Glutamatergic neuron (in vitro differentiated cells): ENCODE measurements around the gene CYP27B1. TPM values are rescaled to one million over a fixed set of nuclear protein-coding genes. Genes with fewer than 3 reads are reported as not detected.

Experiments
- DNase-seq: peaks from one replicate; pipeline ENCODE4 v3.0.0; 2022
- H3K27ac Mint-ChIP-seq: one replicate; pipeline ENCODE4 v1.8.0; 2020; ENCODE audit warnings: mild to moderate bottlenecking, mixed read lengths, inconsistent platforms; ENCODE audit not compliant: unreplicated experiment
- H3K27me3 Mint-ChIP-seq: one replicate; pipeline ENCODE4 v1.8.0; 2020; ENCODE audit warnings: mild to moderate bottlenecking, moderate library complexity, mixed read lengths, inconsistent platforms; ENCODE audit not compliant: unreplicated experiment
- H3K36me3 Mint-ChIP-seq: one replicate; pipeline ENCODE4 v1.8.0; 2020; ENCODE audit warnings: mild to moderate bottlenecking, mixed read lengths, inconsistent platforms; ENCODE audit not compliant: unreplicated experiment
- H3K4me1 Mint-ChIP-seq: one replicate; pipeline ENCODE4 v1.8.0; 2020; ENCODE audit warnings: mild to moderate bottlenecking, low read depth, mixed read lengths, inconsistent platforms; ENCODE audit not compliant: unreplicated experiment
- H3K4me3 Mint-ChIP-seq: one replicate; pipeline ENCODE4 v1.8.0; 2020; ENCODE audit warnings: mild to moderate bottlenecking, mixed read lengths, inconsistent platforms; ENCODE audit not compliant: unreplicated experiment
- H3K9me3 Mint-ChIP-seq: one replicate; pipeline ENCODE4 v1.8.0; 2020; ENCODE audit warnings: mild to moderate bottlenecking, moderate library complexity, mixed read lengths, inconsistent platforms; ENCODE audit not compliant: unreplicated experiment
- total RNA-seq: library from RNA; stranded (reverse); fragmentation: NEBNext Ultra II Directional; extraction: Animal tissue kit (Norgen Biotek cat#: 25700); gene quantifications from one replicate; pipeline ENCODE4 v1.2.1, GENCODE V29; 2021; ENCODE audit not compliant: unreplicated experiment
- TF ChIP-seq, protein P1 (sequence below): fragments of 200-600 bp; sonication (generic); IDR thresholded peaks from one replicate; pipeline ENCODE4 v1.5.0; 2021; ENCODE audit not compliant: partially characterized antibody, unreplicated experiment

CYP27B1 gene
- total RNA-seq, 1 donor from 2014 or later: 1.7 TPM

DNA sequence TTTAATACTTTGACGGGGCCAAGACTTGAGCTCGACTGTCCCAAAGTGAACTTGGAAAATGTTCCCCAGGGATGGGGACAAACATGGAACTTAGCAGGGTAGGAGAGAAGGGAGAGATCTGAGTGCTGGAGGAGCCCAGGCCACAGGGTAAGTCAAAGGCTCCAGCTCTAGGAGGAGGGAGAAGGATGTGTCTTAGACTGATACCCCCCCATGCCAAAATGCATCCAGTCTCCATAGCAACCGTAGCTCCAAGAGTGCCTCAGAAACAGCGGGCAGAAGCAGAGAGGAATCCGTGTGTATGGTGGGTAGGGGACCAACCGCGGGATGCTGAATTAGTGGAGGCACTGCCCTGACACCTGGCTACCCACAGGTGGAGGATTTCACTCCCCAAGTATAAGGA lies 27.5 kb downstream of the CYP27B1 start:
- Mint-ChIP-seq H3K4me3 (peak overlapping the region; percentile 85), H3K27me3 (peaks cover 30% of the 10 kb centered on the region), H3K36me3 (peaks cover 9% of the 10 kb centered on the region), H3K4me1 (peaks cover 24% of the 10 kb centered on the region), H3K27ac (peak overlapping the region; percentile 38), H3K9me3 (peaks cover 12% of the 10 kb centered on the region)
- TF ChIP-seq, protein P1, sequence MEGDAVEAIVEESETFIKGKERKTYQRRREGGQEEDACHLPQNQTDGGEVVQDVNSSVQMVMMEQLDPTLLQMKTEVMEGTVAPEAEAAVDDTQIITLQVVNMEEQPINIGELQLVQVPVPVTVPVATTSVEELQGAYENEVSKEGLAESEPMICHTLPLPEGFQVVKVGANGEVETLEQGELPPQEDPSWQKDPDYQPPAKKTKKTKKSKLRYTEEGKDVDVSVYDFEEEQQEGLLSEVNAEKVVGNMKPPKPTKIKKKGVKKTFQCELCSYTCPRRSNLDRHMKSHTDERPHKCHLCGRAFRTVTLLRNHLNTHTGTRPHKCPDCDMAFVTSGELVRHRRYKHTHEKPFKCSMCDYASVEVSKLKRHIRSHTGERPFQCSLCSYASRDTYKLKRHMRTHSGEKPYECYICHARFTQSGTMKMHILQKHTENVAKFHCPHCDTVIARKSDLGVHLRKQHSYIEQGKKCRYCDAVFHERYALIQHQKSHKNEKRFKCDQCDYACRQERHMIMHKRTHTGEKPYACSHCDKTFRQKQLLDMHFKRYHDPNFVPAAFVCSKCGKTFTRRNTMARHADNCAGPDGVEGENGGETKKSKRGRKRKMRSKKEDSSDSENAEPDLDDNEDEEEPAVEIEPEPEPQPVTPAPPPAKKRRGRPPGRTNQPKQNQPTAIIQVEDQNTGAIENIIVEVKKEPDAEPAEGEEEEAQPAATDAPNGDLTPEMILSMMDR: no peak
- DNase-seq: no peak

DNA sequence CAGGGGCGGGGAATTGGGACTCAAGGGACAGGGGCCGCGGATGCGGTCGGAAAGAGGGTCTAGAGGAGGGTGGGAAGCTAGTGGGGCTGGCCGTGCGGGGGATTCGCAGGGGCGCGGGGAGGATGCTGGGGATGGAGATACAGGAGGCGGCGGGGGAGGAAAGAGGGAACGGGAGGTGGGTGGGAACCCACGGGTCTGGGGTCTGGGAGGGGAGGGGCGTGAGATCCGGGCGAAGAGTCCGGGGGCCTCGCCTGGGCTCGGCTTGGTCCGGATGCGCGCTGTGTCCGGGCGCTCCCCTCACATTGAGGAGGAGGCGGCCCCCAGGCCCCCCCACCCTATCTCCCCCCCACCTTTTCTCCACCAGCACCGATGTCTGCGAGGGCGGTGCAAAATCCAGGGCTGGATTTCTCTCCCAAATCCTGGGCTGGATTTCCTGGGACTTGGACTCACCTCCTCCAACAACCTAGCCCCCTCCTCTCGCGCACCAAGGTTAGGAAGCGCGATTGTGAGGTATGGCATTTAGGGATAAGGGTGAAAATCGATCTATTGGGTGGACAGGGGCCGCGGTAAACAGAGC lies 28.1 kb downstream of the CYP27B1 start, which contains the start of gene AGAP2:
Gene AGAP2 (minus strand): TSS at position 82 of the 577 bp plus-strand sequence. CDS start 496 bp downstream, outside the sequence.
- TF ChIP-seq, protein P1: no peak
- H3K4me1 Mint-ChIP-seq: peaks cover 25% of the 10 kb centered on the region
- peak within 1 kb of the TSS; percentile 85 for H3K4me3 Mint-ChIP-seq
- H3K27ac Mint-ChIP-seq: peak within 1 kb of the TSS; percentile 38
- H3K36me3 Mint-ChIP-seq: peaks cover 10% of the 10 kb centered on the region
- DNase-seq: peak; percentile 75
- peaks cover 29% of the 10 kb centered on the region for H3K27me3 Mint-ChIP-seq
- H3K9me3 Mint-ChIP-seq: peaks cover 11% of the 10 kb centered on the region

DNA sequence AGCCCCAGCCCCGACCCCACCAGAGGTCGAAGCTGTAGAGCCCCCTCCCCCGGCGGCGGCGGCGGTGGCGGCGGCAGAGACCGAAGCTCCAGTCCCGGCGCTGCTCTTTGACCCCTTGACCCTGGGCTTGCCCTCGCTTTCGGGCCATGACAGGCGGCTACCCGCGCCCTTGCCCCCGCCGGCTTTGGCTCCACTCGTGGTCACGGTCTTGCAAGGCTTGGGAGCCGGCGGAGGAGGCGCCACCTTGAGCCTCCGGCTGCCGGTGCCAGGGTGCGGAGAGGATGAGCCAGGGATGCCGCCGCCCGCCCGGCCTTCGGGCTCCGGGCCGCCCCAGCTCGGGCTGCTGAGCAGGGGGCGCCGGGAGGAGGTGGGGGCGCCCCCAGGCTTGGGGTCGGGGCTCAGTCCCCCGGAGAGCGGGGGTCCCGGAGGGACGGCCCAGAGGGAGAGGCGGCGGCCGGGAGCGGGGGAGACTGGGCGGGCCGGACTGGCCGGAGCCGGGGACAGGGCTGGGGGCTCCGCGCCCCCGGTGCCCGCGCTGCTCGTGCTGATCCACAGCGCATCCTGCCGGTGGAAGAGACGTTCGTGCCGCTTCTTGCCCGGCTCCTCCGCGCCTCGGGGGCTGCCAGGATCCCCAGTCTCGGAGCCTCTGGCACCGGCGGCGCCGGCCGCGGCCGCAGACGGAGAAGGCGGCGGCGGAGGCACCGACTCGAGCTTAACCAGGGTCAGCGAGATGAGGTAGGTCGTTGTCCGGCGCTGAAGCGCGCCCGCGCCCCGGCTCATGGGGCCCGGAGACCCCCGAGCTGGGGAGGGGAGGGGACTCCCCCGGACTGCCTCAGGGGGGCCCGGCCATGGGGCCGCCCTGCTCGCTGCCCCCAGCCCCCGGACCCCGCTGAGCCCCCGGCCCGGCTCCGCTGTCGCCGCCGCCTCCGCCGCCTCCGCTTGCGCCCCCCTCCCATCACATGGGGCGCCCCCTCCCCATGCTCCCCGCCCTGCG lies 29.1 kb downstream of the CYP27B1 start:
- Mint-ChIP-seq H3K4me3 (no peak overlapping the region), H3K4me1 (peaks cover 25% of the 10 kb centered on the region), H3K9me3 (peaks cover 11% of the 10 kb centered on the region), H3K27me3 (peaks cover 29% of the 10 kb centered on the region), H3K27ac (no peak overlapping the region), H3K36me3 (peaks cover 10% of the 10 kb centered on the region)
- peak; percentile 71 for DNase-seq
- TF ChIP-seq, protein P1: no peak

DNA sequence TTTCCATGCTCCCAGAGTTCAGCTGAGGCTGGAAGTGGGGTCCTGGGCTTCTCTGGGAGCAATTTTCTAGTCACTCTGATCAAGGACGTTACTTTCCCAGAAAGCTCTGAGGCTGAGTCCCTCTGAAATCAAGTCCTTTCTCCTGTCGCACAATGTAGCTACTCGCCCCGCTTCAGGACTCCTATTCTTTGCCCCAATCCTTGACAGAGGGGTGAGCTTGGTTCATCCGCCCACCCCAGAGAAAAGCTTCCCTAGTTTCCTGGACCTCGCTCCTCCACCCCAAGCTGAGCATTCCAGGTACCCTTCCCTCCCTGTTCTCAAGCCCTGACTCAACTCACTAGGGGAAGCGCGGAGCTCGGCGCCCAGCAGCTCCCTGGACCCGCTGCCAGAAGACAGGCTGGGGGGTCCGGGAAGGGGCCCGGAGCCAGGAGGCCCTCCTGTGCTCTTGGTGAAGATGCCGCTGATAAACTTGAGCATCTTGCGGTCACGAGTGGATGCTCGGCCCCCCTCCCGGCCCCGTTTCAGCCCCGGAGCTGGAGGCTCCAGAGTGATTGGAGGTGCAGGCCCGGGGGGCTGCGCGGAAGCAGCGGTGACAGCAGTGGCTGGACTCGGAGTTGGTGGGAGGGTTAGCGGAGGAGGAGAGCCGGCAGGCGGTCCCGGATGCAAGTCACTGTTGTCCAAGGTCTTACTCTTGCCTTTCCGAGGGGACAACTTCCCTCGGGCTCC lies 30.0 kb downstream of the CYP27B1 start:
- H3K36me3 Mint-ChIP-seq: peaks cover 10% of the 10 kb centered on the region
- peaks cover 25% of the 10 kb centered on the region for H3K4me1 Mint-ChIP-seq
- H3K9me3 Mint-ChIP-seq: peaks cover 11% of the 10 kb centered on the region
- H3K4me3 Mint-ChIP-seq: peak overlapping the region; percentile 94
- peaks cover 29% of the 10 kb centered on the region for H3K27me3 Mint-ChIP-seq
- peak overlapping the region; percentile 73 for H3K27ac Mint-ChIP-seq
- TF ChIP-seq, protein P1: no peak
- no peak for DNase-seq
